Measurements from ENCODE around the gene ADAMTS5.

- TF ChIP-seq CTCF (IDR thresholded peaks at IDR 0.05) (no peak), POLR2A (IDR thresholded peaks at IDR 0.05) (no peak)
Measured at GRCh38 chr21:26935977-26936376, 30.9 kb downstream of the ADAMTS5 start.

Measured in thyroid gland (tissue), 4 donors.